VCaP (cell line): Measurements from ENCODE around the gene TNFRSF25.

Source experiments
- H3K27ac ChIP-seq: fragments of 450-650 bp; 2 replicates; pipeline ENCODE4 v1.5.1; 2017
- CTCF ChIP-seq: fragments of 450-650 bp; conservative IDR thresholded peaks from 2 replicates; pipeline ENCODE4 v1.5.1; 2017; ENCODE audit warnings: mild to moderate bottlenecking, moderate library complexity

The TNFRSF25 gene

GRCh38 chr1:6475381-6476133 is 9.6 kb upstream of the TNFRSF25 start:
- TF ChIP-seq CTCF = peak; percentile 99
- no peak overlapping the region for H3K27ac ChIP-seq

GRCh38 chr1:6474815-6475282 is 8.9 kb upstream of the TNFRSF25 start:
- no peak overlapping the region for H3K27ac ChIP-seq
- TF ChIP-seq CTCF = no peak

- H3K27ac ChIP-seq = no peak overlapping the region
- TF ChIP-seq CTCF = no peak
Measured at GRCh38 chr1:6473974-6474814, 8.2 kb upstream of the TNFRSF25 start.

GRCh38 chr1:6473156-6473555 is 7.2 kb upstream of the TNFRSF25 start:
- TF ChIP-seq CTCF = no peak

GRCh38 chr1:6472391-6472790 is 6.4 kb upstream of the TNFRSF25 start:
- 0 out of 2 replicates have a peak, but pooled peaks have one; percentile 8 for TF ChIP-seq CTCF
- no peak overlapping the region for H3K27ac ChIP-seq

More at GRCh38 chr1:6473156-6473555, 7.2 kb upstream of the TNFRSF25 start:
- no peak overlapping the region for H3K27ac ChIP-seq

- no peak for TF ChIP-seq CTCF
Measured at GRCh38 chr1:6471970-6472368, 6.0 kb upstream of the TNFRSF25 start.

More at GRCh38 chr1:6471970-6472368, 6.0 kb upstream of the TNFRSF25 start:
- no peak overlapping the region for H3K27ac ChIP-seq
